IMR-90 (cell line): ENCODE data around the gene DNAJC11. TPM values are rescaled to one million over a fixed set of nuclear protein-coding genes. Genes with fewer than 3 reads are reported as not detected.

Experiments used
- ATAC-seq: fragments of 200-7000 bp; cut with Tn5 transposase; 2 replicates; pipeline ENCODE4 v1.9.1; 2020; ENCODE audit warnings: low read depth, mild to moderate bottlenecking, moderate library complexity
- BruUV-seq: library from RNA; stranded (reverse); fragments of 400-500 nt; replicated peaks from 2 replicates; lab custom pipeline; 2021; lab: Mats Ljungman, UMichigan
- CTCF ChIA-PET: fragments of 300-600 bp; formaldehyde crosslinking; extraction: SDS; loops from one replicate; lab custom pipeline; 2021; ENCODE audit warnings: antibody characterized with exemption; lab: Yijun Ruan, JAX
- POLR2A ChIA-PET: fragments of 300-600 bp; sonication (Branson Sonifier 250); formaldehyde crosslinking; loops from one replicate; lab custom pipeline; 2022; ENCODE audit warnings: antibody characterized with exemption; ENCODE audit not compliant: unreplicated experiment; lab: Charles Lee
- DNase-seq: peaks from one replicate; pipeline ENCODE4 v3.0.0; 2013
- H2AFZ ChIP-seq: replicated peaks from 2 replicates; pipeline ENCODE3; 2013; ENCODE audit warnings: low read length, mild to moderate bottlenecking; ENCODE audit not compliant: poor library complexity
- H2AK5ac ChIP-seq: 2 replicates; pipeline ENCODE4 v1.6.1; 2013; ENCODE audit warnings: low read depth, low read length, inconsistent platforms
- H2AK9ac ChIP-seq: replicated peaks from 2 replicates; pipeline ENCODE3; 2013; ENCODE audit warnings: mild to moderate bottlenecking, low read depth, low read length, moderate library complexity; ENCODE audit not compliant: poor library complexity
- H2BK120ac ChIP-seq: 2 replicates; pipeline ENCODE4 v1.6.1; 2013; ENCODE audit warnings: low read depth, low read length, inconsistent platforms
- H2BK15ac ChIP-seq: 3 replicates; pipeline ENCODE4 v1.6.1; 2013; ENCODE audit warnings: low read depth, low read length, inconsistent platforms
- H2BK20ac ChIP-seq: 2 replicates; pipeline ENCODE4 v1.6.1; 2013; ENCODE audit warnings: low read depth, mild to moderate bottlenecking, inconsistent platforms, low read length, moderate library complexity
- H2BK5ac ChIP-seq: 2 replicates; pipeline ENCODE4 v1.6.1; 2013; ENCODE audit warnings: mild to moderate bottlenecking, low read depth, low read length, inconsistent platforms; ENCODE audit not compliant: poor library complexity, severe bottlenecking
- H3K14ac ChIP-seq: replicated peaks from 2 replicates; pipeline ENCODE4 v1.6.1; 2013; ENCODE audit warnings: low read depth, low read length, inconsistent platforms
- H3K18ac ChIP-seq: 2 replicates; pipeline ENCODE4 v1.6.1; 2013; ENCODE audit warnings: low read depth, low read length, control low read depth
- H3K23ac ChIP-seq: 2 replicates; pipeline ENCODE4 v1.6.1; 2013; ENCODE audit warnings: low read depth, low read length, inconsistent platforms
- H3K27ac ChIP-seq: 2 replicates; pipeline ENCODE4 v1.5.1; 2013; ENCODE audit warnings: mild to moderate bottlenecking, control low read depth, low read length; ENCODE audit not compliant: insufficient read depth
- H3K27me3 ChIP-seq: 2 replicates; pipeline ENCODE4 v1.6.1; 2013; ENCODE audit warnings: low read length; ENCODE audit not compliant: control insufficient read depth, insufficient read depth
- H3K36me3 ChIP-seq: 2 replicates; pipeline ENCODE4 v1.6.1; 2013; ENCODE audit warnings: low read length, mixed read lengths; ENCODE audit not compliant: control insufficient read depth, insufficient read depth
- H3K4ac ChIP-seq: 2 replicates; pipeline ENCODE4 v1.6.1; 2013; ENCODE audit warnings: low read depth, low read length, inconsistent platforms
- H3K4me1 ChIP-seq: 2 replicates; pipeline ENCODE4 v1.6.1; 2013; ENCODE audit warnings: low read length, mixed read lengths; ENCODE audit not compliant: control insufficient read depth, insufficient read depth
- H3K4me2 ChIP-seq: 2 replicates; pipeline ENCODE4 v1.6.1; 2013; ENCODE audit warnings: low read depth, mild to moderate bottlenecking, control low read depth, low read length, moderate library complexity
- H3K4me3 ChIP-seq: 2 replicates; pipeline ENCODE4 v1.5.1; 2013; ENCODE audit warnings: low read depth, mild to moderate bottlenecking, control low read depth, low read length, moderate library complexity; ENCODE audit not compliant: insufficient read depth
- H3K56ac ChIP-seq: 2 replicates; pipeline ENCODE4 v1.6.1; 2013; ENCODE audit warnings: low read length, inconsistent platforms; ENCODE audit not compliant: insufficient read depth; ENCODE audit errors: extremely low read depth
- H3K79me1 ChIP-seq, 2 experiments: 2 replicates each; pipeline ENCODE4 v1.6.1; 2013; ENCODE audit warnings: low read length in 2 of 2, inconsistent platforms in 1 of 2, low read depth in 1 of 2
- H3K9ac ChIP-seq: 2 replicates; pipeline ENCODE4 v1.6.1; 2013; ENCODE audit warnings: low read depth, low read length, control low read depth
- H3K9me1 ChIP-seq: 2 replicates; pipeline ENCODE4 v1.6.1; 2013; ENCODE audit warnings: low read length, inconsistent platforms; ENCODE audit not compliant: insufficient read depth
- H3K9me3 ChIP-seq: 2 replicates; pipeline ENCODE4 v1.6.1; 2013; ENCODE audit warnings: low read length; ENCODE audit not compliant: control insufficient read depth, insufficient read depth
- H4K20me1 ChIP-seq: 2 replicates; pipeline ENCODE4 v1.6.1; 2013; ENCODE audit warnings: low read length, inconsistent platforms; ENCODE audit not compliant: insufficient read depth
- H4K5ac ChIP-seq: 2 replicates; pipeline ENCODE4 v1.6.1; 2013; ENCODE audit warnings: mild to moderate bottlenecking, low read depth, low read length, control low read depth
- H4K8ac ChIP-seq, 2 experiments: 2 replicates each; pipeline ENCODE4 v1.6.1; 2013; ENCODE audit warnings: low read depth in 2 of 2, low read length in 2 of 2, control low read depth in 1 of 2, inconsistent platforms in 1 of 2
- H4K91ac ChIP-seq: 2 replicates; pipeline ENCODE4 v1.6.1; 2013; ENCODE audit warnings: low read depth, low read length, inconsistent platforms; ENCODE audit not compliant: insufficient read depth
- BHLHE40 ChIP-seq: fragments of 150-350 bp; IDR thresholded peaks from 2 replicates; pipeline ENCODE4 v1.6.1; 2016; ENCODE audit warnings: mild to moderate bottlenecking, low read depth, low read length
- CEBPB ChIP-seq: IDR thresholded peaks from 2 replicates; pipeline ENCODE4 v1.6.1; 2012; ENCODE audit warnings: low read depth, low read length, improper control_type of control experiment
- CHD1 ChIP-seq: IDR thresholded peaks from 2 replicates; pipeline ENCODE4 v1.6.1; 2012; ENCODE audit warnings: low read depth, low read length, improper control_type of control experiment
- ELK1 ChIP-seq: fragments of 150-350 bp; IDR thresholded peaks from 2 replicates; pipeline ENCODE4 v1.6.1; 2016; ENCODE audit warnings: low read depth, mild to moderate bottlenecking, low read length, moderate library complexity, borderline replicate concordance
- FOS ChIP-seq: fragments of 150-350 bp; IDR thresholded peaks from 2 replicates; pipeline ENCODE4 v1.6.1; 2016; ENCODE audit warnings: low read depth, low read length
- MAFK ChIP-seq: IDR thresholded peaks from 2 replicates; pipeline ENCODE4 v1.6.1; 2012; ENCODE audit warnings: low read depth, low read length, improper control_type of control experiment
- MAZ ChIP-seq: IDR thresholded peaks from 2 replicates; pipeline ENCODE4 v1.6.1; 2012; ENCODE audit warnings: low read depth, mild to moderate bottlenecking, low read length, improper control_type of control experiment, moderate library complexity, borderline replicate concordance
- MXI1 ChIP-seq: IDR thresholded peaks from 2 replicates; pipeline ENCODE4 v1.6.1; 2012; ENCODE audit warnings: low read depth, mild to moderate bottlenecking, low read length, moderate library complexity, borderline replicate concordance
- NFE2L2 ChIP-seq: fragments of 150-350 bp; IDR thresholded peaks from 2 replicates; pipeline ENCODE4 v1.6.1; 2016; ENCODE audit warnings: low read depth, mild to moderate bottlenecking, low read length
- POLR2A ChIP-seq: IDR thresholded peaks from 2 replicates; pipeline ENCODE4 v1.6.1; 2012; ENCODE audit warnings: mild to moderate bottlenecking, low read depth, low read length
- RAD21 ChIP-seq: IDR thresholded peaks from 2 replicates; pipeline ENCODE4 v1.6.1; 2012; ENCODE audit warnings: low read length, improper control_type of control experiment
- RCOR1 ChIP-seq: IDR thresholded peaks from 2 replicates; pipeline ENCODE4 v1.6.1; 2012; ENCODE audit warnings: mild to moderate bottlenecking, low read length, improper control_type of control experiment; ENCODE audit not compliant: insufficient replicate concordance
- RFX5 ChIP-seq: IDR thresholded peaks from 2 replicates; pipeline ENCODE4 v1.8.0; 2012; ENCODE audit warnings: low read depth, mild to moderate bottlenecking, low read length, moderate library complexity
- SMC3 ChIP-seq: fragments of 150-350 bp; IDR thresholded peaks from 2 replicates; pipeline ENCODE4 v1.6.1; 2016; ENCODE audit warnings: low read depth, mild to moderate bottlenecking, antibody characterized with exemption, low read length, moderate library complexity
- USF2 ChIP-seq: fragments of 150-350 bp; IDR thresholded peaks from 2 replicates; pipeline ENCODE4 v1.6.1; 2017; ENCODE audit warnings: mild to moderate bottlenecking, antibody characterized with exemption, low read length, low read depth
- WGBS, 2 experiments: methylation state at CpG; one replicate each; pipeline versions ENCODE4 v1.1.5 to v1.1.7; 2013; ENCODE audit warnings: missing lambda C conversion rate in 2 of 2; ENCODE audit not compliant: insufficient read length in 1 of 2; ENCODE audit errors: extremely low coverage in 2 of 2; 5-methylcytosine and 5-hydroxymethylcytosine counted together
- dilution Hi-C: fragments of 300-500 bp; cut with HindIII; formaldehyde crosslinking; loops from one replicate; pipeline ENCODE4 v1.14.3; 2018; ENCODE audit warnings: low sequenced_read_pairs; ENCODE audit not compliant: unreplicated experiment
- in situ Hi-C: fragments of 300-500 bp; cut with MboI; formaldehyde crosslinking; loops from 3 replicates; pipeline ENCODE4 v1.14.3; 2019; ENCODE audit warnings: low sequenced_read_pairs, inconsistent platforms, mixed read lengths
- intact Hi-C: fragments of 100-400 bp; cut with micrococcal nuclease; formaldehyde crosslinking; loops from 2 replicates; pipeline ENCODE4 v1.10.0; 2022
- polyA plus RNA-seq, 3 experiments: library from polyadenylated mRNA; depleted of rRNA; stranded (reverse); fragments of >200 nt; gene quantifications; 2 replicates each; pipeline ENCODE4 v1.2.3, GENCODE V29; 2012; ENCODE audit warnings: low replicate concordance in 1 of 3
- total RNA-seq: library from RNA; depleted of rRNA; stranded (reverse); fragments of >200 nt; gene quantifications from 2 replicates; pipeline ENCODE4 v1.2.3, GENCODE V29; 2012

DNAJC11 gene
- total and polyA plus RNA-seq, 2 of the 4 experiments (the other 2 are of a cell fraction) = 38.7 to 48.5 TPM

- no peak for TF ChIP-seq SMC3
Observed at GRCh38 chr1:6653436-6654290, 48.0 kb downstream of the DNAJC11 start (continued).

- no TSS peak for BruUV-seq
- ATAC-seq = no peak
- no peaks in the 10 kb centered on the region for H3K27me3 ChIP-seq
- DNase-seq = no peak
- no peak overlapping the region for H3K23ac ChIP-seq
- H2BK120ac ChIP-seq = no peak overlapping the region
- H3K4ac ChIP-seq = no peak overlapping the region
- no peak overlapping the region for H2BK5ac ChIP-seq
- no peak overlapping the region for H3K14ac ChIP-seq
- peaks cover 28% of the 10 kb centered on the region for H3K36me3 ChIP-seq
- ChIA-PET CTCF (no interaction called here), POLR2A (no interaction called here)
- no peak overlapping the region for H3K4me2 ChIP-seq
- no peak overlapping the region for H4K91ac ChIP-seq
- WGBS, 2 experiments = 54% methylated on average over 3 of the region's 6 CpGs; no CpG with 5 or more reads in 1 of the 2 experiments
- no peak overlapping the region for H3K27ac ChIP-seq
- dilution Hi-C loops = no loop called here
- peaks cover 5% of the 10 kb centered on the region for H3K9me1 ChIP-seq
- no peaks in the 10 kb centered on the region for H3K9me3 ChIP-seq
- H4K20me1 ChIP-seq = 0 out of 2 replicates have a peak, but pooled peaks cover 2% of the 10 kb centered on the region
- in situ Hi-C loops = no loop called here
- peaks cover 5 to 14% of the 10 kb centered on the region in 2 experiments; a peak in 2 of 4 replicates for H3K79me1 ChIP-seq
- no peak overlapping the region for H4K5ac ChIP-seq
- no peak overlapping the region for H3K9ac ChIP-seq
- H3K4me1 ChIP-seq = no peaks in the 10 kb centered on the region
- no peak overlapping the region for H2BK15ac ChIP-seq
- no peak overlapping the region for H2AFZ ChIP-seq
- no peak overlapping the region for H4K8ac ChIP-seq
- intact Hi-C loops = no loop called here
- no peak overlapping the region for H3K18ac ChIP-seq
- H3K4me3 ChIP-seq = no peak overlapping the region
- no peak overlapping the region for H2AK5ac ChIP-seq
- no peak overlapping the region for H2BK20ac ChIP-seq
- no peak overlapping the region for H2AK9ac ChIP-seq
- H3K56ac ChIP-seq = no peak overlapping the region
- TF ChIP-seq CHD1 = no peak
- TF ChIP-seq RAD21 = no peak
- TF ChIP-seq MAFK = no peak
- no peak for TF ChIP-seq FOS
- TF ChIP-seq ELK1 = no peak
- TF ChIP-seq MAZ = no peak
- TF ChIP-seq USF2 = no peak
- TF ChIP-seq RFX5 = no peak
- no peak for TF ChIP-seq BHLHE40
- no peak for TF ChIP-seq RCOR1
- no peak for TF ChIP-seq POLR2A
- TF ChIP-seq NFE2L2 = no peak
- no peak for TF ChIP-seq CEBPB
- TF ChIP-seq MXI1 = no peak
- no peak for TF ChIP-seq SMC3
Observed at GRCh38 chr1:6652986-6653385, 48.6 kb downstream of the DNAJC11 start.
